WTC11 (cell line): ENCODE measurements around the gene PITPNM1. TPM values are rescaled to one million over a fixed set of nuclear protein-coding genes. Genes with fewer than 3 reads are reported as not detected.
"Not testable (repeated sequence)": the region's sequence is repeated elsewhere in the genome, so short reads cannot be mapped to it uniquely, and the experiment has no call there.

ENCODE experiments used
- ATAC-seq: fragments of 200-7000 bp; cut with Tn5 transposase; 2 replicates; pipeline ENCODE4 v1.10.0; 2021; ENCODE audit warnings: mild to moderate bottlenecking, moderate library complexity
- CTCF ChIA-PET: fragments of 300-600 bp; sonication (Branson Sonifier 250); formaldehyde crosslinking; loops from one replicate; lab custom pipeline; 2021; ENCODE audit warnings: antibody characterized with exemption; lab: Charles Lee
- POLR2A ChIA-PET: fragments of 350-600 bp; sonication (Branson Sonifier 250); formaldehyde crosslinking; loops from one replicate; lab custom pipeline; 2021; ENCODE audit warnings: antibody characterized with exemption; lab: Charles Lee
- DNase-seq: peaks from one replicate; pipeline ENCODE4 v3.0.0; 2021; ENCODE audit warnings: low spot score
- H3K27ac Mint-ChIP-seq: 2 replicates; pipeline ENCODE4 v1.8.0; 2021; ENCODE audit warnings: mixed read lengths
- H3K27me3 Mint-ChIP-seq: 2 replicates; pipeline ENCODE4 v1.8.0; 2021; ENCODE audit warnings: low read depth, mild to moderate bottlenecking, moderate library complexity, mixed read lengths
- H3K36me3 Mint-ChIP-seq: 2 replicates; pipeline ENCODE4 v1.8.0; 2021; ENCODE audit warnings: mixed read lengths
- H3K4me1 Mint-ChIP-seq: 2 replicates; pipeline ENCODE4 v1.8.0; 2022; ENCODE audit warnings: mixed read lengths
- H3K4me3 Mint-ChIP-seq: 2 replicates; pipeline ENCODE4 v1.8.0; 2021; ENCODE audit warnings: mild to moderate bottlenecking, moderate library complexity, mixed read lengths
- H3K9me3 Mint-ChIP-seq: 2 replicates; pipeline ENCODE4 v1.8.0; 2021; ENCODE audit warnings: mixed read lengths
- CBFB ChIP-seq: sonication (generic); formaldehyde crosslinking; IDR thresholded peaks from 2 replicates; pipeline ENCODE4 v1.8.1; 2022; ENCODE audit warnings: mild to moderate bottlenecking, low read depth, missing genetic modification reagents
- CREM ChIP-seq: sonication (generic); formaldehyde crosslinking; IDR thresholded peaks from 2 replicates; pipeline ENCODE4 v1.8.1; 2022; ENCODE audit warnings: mild to moderate bottlenecking, missing genetic modification reagents, moderate library complexity
- HMGA2 ChIP-seq: fragments of 250-450 bp; sonication (Bioruptor Pico); IDR thresholded peaks from 2 replicates; pipeline ENCODE4 v1.4.0; 2021; ENCODE audit warnings: mild to moderate bottlenecking, moderate library complexity
- IRF2 ChIP-seq: sonication (generic); formaldehyde crosslinking; IDR thresholded peaks from 2 replicates; pipeline ENCODE4 v1.8.0; 2022; ENCODE audit warnings: low read depth, missing genetic modification reagents, borderline replicate concordance
- MYBL2 ChIP-seq: sonication (generic); formaldehyde crosslinking; IDR thresholded peaks from 2 replicates; pipeline ENCODE4 v1.8.1; 2023; ENCODE audit warnings: mild to moderate bottlenecking, moderate library complexity, missing genetic modification reagents
- NFYB ChIP-seq: sonication (generic); formaldehyde crosslinking; conservative IDR thresholded peaks from 2 replicates; pipeline ENCODE4 v1.8.0; 2022; ENCODE audit warnings: low read depth, missing genetic modification reagents
- PRRX2 ChIP-seq: fragments of 250-450 bp; sonication (Bioruptor Pico); IDR thresholded peaks from 2 replicates; pipeline ENCODE4 v1.8.0; 2021; ENCODE audit warnings: mild to moderate bottlenecking
- ZNF121 ChIP-seq: sonication (generic); formaldehyde crosslinking; IDR thresholded peaks from 2 replicates; pipeline ENCODE4 v1.8.0; 2023; ENCODE audit warnings: missing genetic modification reagents
- ZNF138 ChIP-seq: sonication (generic); formaldehyde crosslinking; conservative IDR thresholded peaks from 2 replicates; pipeline ENCODE4 v1.8.1; 2022; ENCODE audit warnings: mild to moderate bottlenecking, moderate library complexity, missing genetic modification reagents
- ZNF423 ChIP-seq: fragments of 250-450 bp; sonication (Bioruptor Pico); IDR thresholded peaks from 2 replicates; pipeline ENCODE4 v2.1.2; 2022; ENCODE audit warnings: mild to moderate bottlenecking, moderate library complexity
- total RNA-seq: library from RNA; stranded (reverse); gene quantifications from 3 replicates; pipeline ENCODE4 v1.2.3, GENCODE V29; 2021
- TF ChIP-seq, protein P1 (sequence below): fragments of 250-450 bp; sonication (Bioruptor Pico); IDR thresholded peaks from 2 replicates; pipeline ENCODE4 v1.9.0; 2021; ENCODE audit warnings: mild to moderate bottlenecking
- TF ChIP-seq, protein P2 (sequence below): sonication (generic); formaldehyde crosslinking; IDR thresholded peaks from 2 replicates; pipeline ENCODE4 v1.8.1; 2023; ENCODE audit warnings: mild to moderate bottlenecking, missing genetic modification reagents
- TF ChIP-seq, protein P3 (sequence below): fragments of 250-450 bp; sonication (Bioruptor Pico); IDR thresholded peaks from 2 replicates; pipeline ENCODE4 v2.1.2; 2022; ENCODE audit warnings: mild to moderate bottlenecking, moderate library complexity
- TF ChIP-seq, protein P4 (sequence below): sonication (generic); formaldehyde crosslinking; IDR thresholded peaks from 2 replicates; pipeline ENCODE4 v1.8.0; 2023; ENCODE audit warnings: missing genetic modification reagents, mild to moderate bottlenecking, borderline replicate concordance
- TF ChIP-seq, protein P5 (sequence below): sonication (generic); formaldehyde crosslinking; conservative IDR thresholded peaks from 2 replicates; pipeline ENCODE4 v1.8.1; 2022; ENCODE audit warnings: mild to moderate bottlenecking, missing genetic modification reagents
- TF ChIP-seq, protein P6 (sequence below): sonication (generic); formaldehyde crosslinking; conservative IDR thresholded peaks from 2 replicates; pipeline ENCODE4 v1.8.1; 2023; ENCODE audit warnings: mild to moderate bottlenecking, low read depth, missing genetic modification reagents, moderate library complexity

PITPNM1 gene
- total RNA-seq, 1 experiment from 2014 or later = 55.4 TPM

- no peak for TF ChIP-seq IRF2 (CRISPR knock-in tag)
- TF ChIP-seq, protein P1, sequence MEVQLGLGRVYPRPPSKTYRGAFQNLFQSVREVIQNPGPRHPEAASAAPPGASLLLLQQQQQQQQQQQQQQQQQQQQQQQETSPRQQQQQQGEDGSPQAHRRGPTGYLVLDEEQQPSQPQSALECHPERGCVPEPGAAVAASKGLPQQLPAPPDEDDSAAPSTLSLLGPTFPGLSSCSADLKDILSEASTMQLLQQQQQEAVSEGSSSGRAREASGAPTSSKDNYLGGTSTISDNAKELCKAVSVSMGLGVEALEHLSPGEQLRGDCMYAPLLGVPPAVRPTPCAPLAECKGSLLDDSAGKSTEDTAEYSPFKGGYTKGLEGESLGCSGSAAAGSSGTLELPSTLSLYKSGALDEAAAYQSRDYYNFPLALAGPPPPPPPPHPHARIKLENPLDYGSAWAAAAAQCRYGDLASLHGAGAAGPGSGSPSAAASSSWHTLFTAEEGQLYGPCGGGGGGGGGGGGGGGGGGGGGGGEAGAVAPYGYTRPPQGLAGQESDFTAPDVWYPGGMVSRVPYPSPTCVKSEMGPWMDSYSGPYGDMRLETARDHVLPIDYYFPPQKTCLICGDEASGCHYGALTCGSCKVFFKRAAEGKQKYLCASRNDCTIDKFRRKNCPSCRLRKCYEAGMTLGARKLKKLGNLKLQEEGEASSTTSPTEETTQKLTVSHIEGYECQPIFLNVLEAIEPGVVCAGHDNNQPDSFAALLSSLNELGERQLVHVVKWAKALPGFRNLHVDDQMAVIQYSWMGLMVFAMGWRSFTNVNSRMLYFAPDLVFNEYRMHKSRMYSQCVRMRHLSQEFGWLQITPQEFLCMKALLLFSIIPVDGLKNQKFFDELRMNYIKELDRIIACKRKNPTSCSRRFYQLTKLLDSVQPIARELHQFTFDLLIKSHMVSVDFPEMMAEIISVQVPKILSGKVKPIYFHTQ (CRISPR knock-in tag) = no peak
- TF ChIP-seq PRRX2 (CRISPR knock-in tag) = no peak
- TF ChIP-seq CREM (CRISPR knock-in tag) = 0 out of 2 replicates have a peak, but pooled peaks have one; percentile 9
- peak; percentile 13; the same call in 1 of the 2 replicates for TF ChIP-seq ZNF423 (CRISPR knock-in tag)
- TF ChIP-seq, protein P2, sequence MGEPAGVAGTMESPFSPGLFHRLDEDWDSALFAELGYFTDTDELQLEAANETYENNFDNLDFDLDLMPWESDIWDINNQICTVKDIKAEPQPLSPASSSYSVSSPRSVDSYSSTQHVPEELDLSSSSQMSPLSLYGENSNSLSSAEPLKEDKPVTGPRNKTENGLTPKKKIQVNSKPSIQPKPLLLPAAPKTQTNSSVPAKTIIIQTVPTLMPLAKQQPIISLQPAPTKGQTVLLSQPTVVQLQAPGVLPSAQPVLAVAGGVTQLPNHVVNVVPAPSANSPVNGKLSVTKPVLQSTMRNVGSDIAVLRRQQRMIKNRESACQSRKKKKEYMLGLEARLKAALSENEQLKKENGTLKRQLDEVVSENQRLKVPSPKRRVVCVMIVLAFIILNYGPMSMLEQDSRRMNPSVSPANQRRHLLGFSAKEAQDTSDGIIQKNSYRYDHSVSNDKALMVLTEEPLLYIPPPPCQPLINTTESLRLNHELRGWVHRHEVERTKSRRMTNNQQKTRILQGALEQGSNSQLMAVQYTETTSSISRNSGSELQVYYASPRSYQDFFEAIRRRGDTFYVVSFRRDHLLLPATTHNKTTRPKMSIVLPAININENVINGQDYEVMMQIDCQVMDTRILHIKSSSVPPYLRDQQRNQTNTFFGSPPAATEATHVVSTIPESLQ = no peak
- TF ChIP-seq, protein P3, sequence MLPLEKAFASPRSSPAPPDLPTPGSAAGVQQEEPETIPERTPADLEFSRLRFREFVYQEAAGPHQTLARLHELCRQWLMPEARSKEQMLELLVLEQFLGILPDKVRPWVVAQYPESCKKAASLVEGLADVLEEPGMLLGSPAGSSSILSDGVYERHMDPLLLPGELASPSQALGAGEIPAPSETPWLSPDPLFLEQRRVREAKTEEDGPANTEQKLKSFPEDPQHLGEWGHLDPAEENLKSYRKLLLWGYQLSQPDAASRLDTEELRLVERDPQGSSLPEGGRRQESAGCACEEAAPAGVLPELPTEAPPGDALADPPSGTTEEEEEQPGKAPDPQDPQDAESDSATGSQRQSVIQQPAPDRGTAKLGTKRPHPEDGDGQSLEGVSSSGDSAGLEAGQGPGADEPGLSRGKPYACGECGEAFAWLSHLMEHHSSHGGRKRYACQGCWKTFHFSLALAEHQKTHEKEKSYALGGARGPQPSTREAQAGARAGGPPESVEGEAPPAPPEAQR = no peak
- TF ChIP-seq HMGA2 (CRISPR knock-in tag) = no peak
These were observed at the start of gene PITPNM1 (continued) for GRCh38 chr11:67504950-67505581.

GRCh38 chr11:67551697-67552096, 46.5 kb upstream of the PITPNM1 start:
- H3K27me3 Mint-ChIP-seq = peaks cover 27% of the 10 kb centered on the region
- DNase-seq, H3K27ac Mint-ChIP-seq, ATAC-seq, POLR2A ChIA-PET, H3K4me3 Mint-ChIP-seq, H3K4me1 Mint-ChIP-seq, CTCF ChIA-PET: not testable (repeated sequence)
- peaks cover 23% of the 10 kb centered on the region for H3K36me3 Mint-ChIP-seq
- H3K9me3 Mint-ChIP-seq = peaks cover 29% of the 10 kb centered on the region

- ATAC-seq = no peak
- no peak overlapping the region for H3K27ac Mint-ChIP-seq
- POLR2A ChIA-PET = no interaction called here
- CTCF ChIA-PET = no interaction called here
- H3K9me3 Mint-ChIP-seq = peaks cover 29% of the 10 kb centered on the region
- no peak for DNase-seq
- H3K4me1 Mint-ChIP-seq = no peaks in the 10 kb centered on the region
- H3K4me3 Mint-ChIP-seq = no peak overlapping the region
- H3K36me3 Mint-ChIP-seq = peaks cover 23% of the 10 kb centered on the region
- peaks cover 24% of the 10 kb centered on the region for H3K27me3 Mint-ChIP-seq
- no peak for TF ChIP-seq CBFB (CRISPR knock-in tag)
- TF ChIP-seq, protein P4, sequence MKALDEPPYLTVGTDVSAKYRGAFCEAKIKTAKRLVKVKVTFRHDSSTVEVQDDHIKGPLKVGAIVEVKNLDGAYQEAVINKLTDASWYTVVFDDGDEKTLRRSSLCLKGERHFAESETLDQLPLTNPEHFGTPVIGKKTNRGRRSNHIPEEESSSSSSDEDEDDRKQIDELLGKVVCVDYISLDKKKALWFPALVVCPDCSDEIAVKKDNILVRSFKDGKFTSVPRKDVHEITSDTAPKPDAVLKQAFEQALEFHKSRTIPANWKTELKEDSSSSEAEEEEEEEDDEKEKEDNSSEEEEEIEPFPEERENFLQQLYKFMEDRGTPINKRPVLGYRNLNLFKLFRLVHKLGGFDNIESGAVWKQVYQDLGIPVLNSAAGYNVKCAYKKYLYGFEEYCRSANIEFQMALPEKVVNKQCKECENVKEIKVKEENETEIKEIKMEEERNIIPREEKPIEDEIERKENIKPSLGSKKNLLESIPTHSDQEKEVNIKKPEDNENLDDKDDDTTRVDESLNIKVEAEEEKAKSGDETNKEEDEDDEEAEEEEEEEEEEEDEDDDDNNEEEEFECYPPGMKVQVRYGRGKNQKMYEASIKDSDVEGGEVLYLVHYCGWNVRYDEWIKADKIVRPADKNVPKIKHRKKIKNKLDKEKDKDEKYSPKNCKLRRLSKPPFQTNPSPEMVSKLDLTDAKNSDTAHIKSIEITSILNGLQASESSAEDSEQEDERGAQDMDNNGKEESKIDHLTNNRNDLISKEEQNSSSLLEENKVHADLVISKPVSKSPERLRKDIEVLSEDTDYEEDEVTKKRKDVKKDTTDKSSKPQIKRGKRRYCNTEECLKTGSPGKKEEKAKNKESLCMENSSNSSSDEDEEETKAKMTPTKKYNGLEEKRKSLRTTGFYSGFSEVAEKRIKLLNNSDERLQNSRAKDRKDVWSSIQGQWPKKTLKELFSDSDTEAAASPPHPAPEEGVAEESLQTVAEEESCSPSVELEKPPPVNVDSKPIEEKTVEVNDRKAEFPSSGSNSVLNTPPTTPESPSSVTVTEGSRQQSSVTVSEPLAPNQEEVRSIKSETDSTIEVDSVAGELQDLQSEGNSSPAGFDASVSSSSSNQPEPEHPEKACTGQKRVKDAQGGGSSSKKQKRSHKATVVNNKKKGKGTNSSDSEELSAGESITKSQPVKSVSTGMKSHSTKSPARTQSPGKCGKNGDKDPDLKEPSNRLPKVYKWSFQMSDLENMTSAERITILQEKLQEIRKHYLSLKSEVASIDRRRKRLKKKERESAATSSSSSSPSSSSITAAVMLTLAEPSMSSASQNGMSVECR (CRISPR knock-in tag) = no peak
- TF ChIP-seq ZNF138 (CRISPR knock-in tag) = no peak
- TF ChIP-seq, protein P5, sequence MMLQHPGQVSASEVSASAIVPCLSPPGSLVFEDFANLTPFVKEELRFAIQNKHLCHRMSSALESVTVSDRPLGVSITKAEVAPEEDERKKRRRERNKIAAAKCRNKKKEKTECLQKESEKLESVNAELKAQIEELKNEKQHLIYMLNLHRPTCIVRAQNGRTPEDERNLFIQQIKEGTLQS (CRISPR knock-in tag) = no peak
- TF ChIP-seq CREM (CRISPR knock-in tag) = no peak
- TF ChIP-seq NFYB = no peak
- no peak for TF ChIP-seq ZNF121 (CRISPR knock-in tag)
- no peak for TF ChIP-seq MYBL2 (CRISPR knock-in tag)
- TF ChIP-seq, protein P6, sequence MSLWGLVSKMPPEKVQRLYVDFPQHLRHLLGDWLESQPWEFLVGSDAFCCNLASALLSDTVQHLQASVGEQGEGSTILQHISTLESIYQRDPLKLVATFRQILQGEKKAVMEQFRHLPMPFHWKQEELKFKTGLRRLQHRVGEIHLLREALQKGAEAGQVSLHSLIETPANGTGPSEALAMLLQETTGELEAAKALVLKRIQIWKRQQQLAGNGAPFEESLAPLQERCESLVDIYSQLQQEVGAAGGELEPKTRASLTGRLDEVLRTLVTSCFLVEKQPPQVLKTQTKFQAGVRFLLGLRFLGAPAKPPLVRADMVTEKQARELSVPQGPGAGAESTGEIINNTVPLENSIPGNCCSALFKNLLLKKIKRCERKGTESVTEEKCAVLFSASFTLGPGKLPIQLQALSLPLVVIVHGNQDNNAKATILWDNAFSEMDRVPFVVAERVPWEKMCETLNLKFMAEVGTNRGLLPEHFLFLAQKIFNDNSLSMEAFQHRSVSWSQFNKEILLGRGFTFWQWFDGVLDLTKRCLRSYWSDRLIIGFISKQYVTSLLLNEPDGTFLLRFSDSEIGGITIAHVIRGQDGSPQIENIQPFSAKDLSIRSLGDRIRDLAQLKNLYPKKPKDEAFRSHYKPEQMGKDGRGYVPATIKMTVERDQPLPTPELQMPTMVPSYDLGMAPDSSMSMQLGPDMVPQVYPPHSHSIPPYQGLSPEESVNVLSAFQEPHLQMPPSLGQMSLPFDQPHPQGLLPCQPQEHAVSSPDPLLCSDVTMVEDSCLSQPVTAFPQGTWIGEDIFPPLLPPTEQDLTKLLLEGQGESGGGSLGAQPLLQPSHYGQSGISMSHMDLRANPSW (CRISPR knock-in tag) = no peak
These were observed 46.0 kb upstream of the PITPNM1 start for GRCh38 chr11:67551127-67551526.
